Subcutaneous adipose tissue (tissue), 4 donors: Measurements from ENCODE around the gene IGSF9B. TPM values are rescaled to one million over a fixed set of nuclear protein-coding genes. Genes with fewer than 3 reads are reported as not detected.

ENCODE experiments used
- CTCF ChIP-seq: fragments of 450-650 bp; IDR thresholded peaks from one replicate; pipeline ENCODE4 v1.5.1; 2016; ENCODE audit warnings: low read depth, mild to moderate bottlenecking, control low read depth, antibody characterized with exemption, moderate library complexity
- total RNA-seq, 4 donors: library from RNA; depleted of rRNA; stranded (reverse); fragments of >200 nt; gene quantifications; one replicate each; pipeline ENCODE4 v1.1.0, GENCODE V29; 2016

Gene IGSF9B
- total RNA-seq, 4 donors from 2014 or later = 1.0 to 6.8 (median 2.3) TPM

- TF ChIP-seq CTCF = no peak
These were observed 40.8 kb upstream of the IGSF9B start for GRCh38 chr11:133997554-133997953.

DNA sequence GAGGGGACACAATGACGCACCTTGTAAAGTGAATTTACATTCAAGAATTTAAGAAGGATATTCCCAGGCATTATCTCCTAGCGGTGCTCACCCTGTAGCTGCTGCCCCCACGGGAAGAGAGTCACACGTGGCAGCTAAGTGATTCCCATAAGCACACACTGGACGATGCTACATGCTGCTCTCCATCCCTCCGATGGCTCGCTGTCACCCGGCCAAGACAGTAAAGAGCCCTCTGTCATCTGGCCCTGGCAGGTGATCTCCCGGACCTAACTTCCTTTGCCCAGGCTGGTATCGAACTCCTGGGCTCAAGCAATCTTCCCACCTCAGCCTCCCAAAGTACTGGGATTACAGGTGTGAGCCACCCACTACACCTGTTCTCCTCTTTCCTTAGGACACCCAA lies 39.9 kb upstream of the IGSF9B start:
- TF ChIP-seq CTCF = no peak

DNA sequence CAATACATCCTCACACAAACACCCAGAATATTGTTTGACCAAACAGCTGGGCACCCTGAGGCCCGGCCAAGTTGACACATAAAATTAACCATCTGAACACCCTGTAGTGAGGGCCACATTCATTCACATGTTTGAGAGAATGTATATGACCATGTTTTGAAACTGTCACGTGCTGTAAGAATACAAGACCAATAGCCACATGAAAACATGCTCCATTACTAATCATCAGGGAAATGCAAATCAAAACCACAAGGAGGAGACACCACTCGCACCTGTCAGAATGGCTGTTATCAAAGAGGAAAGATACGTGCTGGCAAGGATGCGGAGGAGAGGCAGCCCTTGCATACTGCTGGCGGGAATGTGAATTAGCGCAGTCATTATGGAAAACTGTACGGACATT lies 38.3 kb upstream of the IGSF9B start:
- no peak for TF ChIP-seq CTCF

- no peak for TF ChIP-seq CTCF
These were observed 37.2 kb upstream of the IGSF9B start for GRCh38 chr11:133993921-133994320.

GRCh38 chr11:133993107-133993506 lies 36.3 kb upstream of the IGSF9B start:
- TF ChIP-seq CTCF = no peak

- no peak for TF ChIP-seq CTCF
These were observed 35.4 kb upstream of the IGSF9B start for GRCh38 chr11:133992121-133992520.

DNA sequence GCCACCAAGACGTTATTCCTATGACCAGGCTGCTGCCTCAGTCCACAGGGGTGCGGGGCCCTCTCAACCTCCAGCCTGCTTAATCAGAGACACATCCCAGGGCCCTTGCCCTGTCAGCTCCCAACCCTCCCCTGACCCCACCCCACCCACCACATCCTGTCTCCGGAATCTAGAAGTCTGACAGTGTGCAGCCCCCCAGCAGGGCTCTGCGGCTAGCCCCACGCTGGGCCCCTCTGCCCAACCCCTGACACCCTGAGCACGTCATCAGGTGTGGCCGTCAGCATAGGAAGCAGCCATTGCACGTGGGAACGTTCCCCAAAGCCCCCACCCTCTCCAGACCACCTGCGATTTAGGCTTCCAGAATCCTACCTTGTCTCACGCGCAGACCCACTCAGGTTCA lies 34.3 kb upstream of the IGSF9B start:
- no peak for TF ChIP-seq CTCF
